ENCODE data around the gene PIN4. TPM values are rescaled to one million over a fixed set of nuclear protein-coding genes. Genes with fewer than 3 reads are reported as not detected.

PIN4 gene
- total RNA-seq, 5 donors from 2014 or later (not counting 1 experiment from before 2014, with no cell fraction given): 4.1 to 9.8 (median 7.1) TPM

GRCh38 chrX:72247206-72247942, 65.8 kb downstream of the PIN4 start:
- H3K4me3 ChIP-seq (ENCODE audit: control insufficient read depth in 1 of 2, extremely low read depth in 1 of 2, low read length in 1 of 2): no peak overlapping the region
- ATAC-seq (replicated peaks in 1 of 4): no peak
- POLR2A ChIA-PET: interaction anchor here in 1 of 2 donors (0.5 kb wide), 1 partner anchor 271 kb away, joined by 5 read pairs; no protein-coding TSS in a partner anchor
- H3K9me3 ChIP-seq: no peaks in the 10 kb centered on the region
- no peaks in the 10 kb centered on the region for H3K36me3 ChIP-seq (ENCODE audit: control insufficient read depth in 2 of 2, extremely low read depth in 1 of 2, insufficient read depth in 1 of 2, low read length in 1 of 2)
- H3K9me3 Mint-ChIP-seq: no peaks in the 10 kb centered on the region
- no peaks in the 10 kb centered on the region for H3K27me3 ChIP-seq (replicated peaks in 1 of 2; ENCODE audit: control insufficient read depth in 2 of 2, extremely low read depth in 1 of 2, insufficient read depth in 2 of 2, low read length in 1 of 2)
- H3K36me3 Mint-ChIP-seq: no peaks in the 10 kb centered on the region
- no CpG with 5 or more reads among the region's 2 CpGs for WGBS (ENCODE audit: insufficient coverage)
- H3K4me3 Mint-ChIP-seq: no peak overlapping the region
- no peak for DNase-seq
- no peaks in the 10 kb centered on the region for H3K27me3 Mint-ChIP-seq
- no peak overlapping the region for H3K27ac ChIP-seq (ENCODE audit: low read length)
- CTCF ChIA-PET: interaction anchor here in 1 of 2 donors (0.9 kb wide), 1 partner anchor 9 kb away, joined by 3 read pairs; the partner anchor contains the start of gene ERCC6L
- H3K27ac Mint-ChIP-seq: no peak overlapping the region
- H3K4me1 ChIP-seq (ENCODE audit: control insufficient read depth in 1 of 2, extremely low read depth in 1 of 2, insufficient read depth in 2 of 2, low read length in 2 of 2): no peaks in the 10 kb centered on the region
- no peaks in the 10 kb centered on the region for H3K4me1 Mint-ChIP-seq

Other genes starting within 250 kb of the PIN4 start
- 1 to 10 TPM in 4 of 5 donors, under 1 TPM in 1; 0.98 to 8.7 (median 3.4) TPM for gene RTL5, start 49.8 kb upstream of the PIN4 start, total RNA-seq
- gene ERCC6L, start 57.3 kb downstream of the PIN4 start, total RNA-seq: 1 to 10 TPM in 1 of 5 donors, under 1 TPM in 4; 0.07 to 1.1 (median 0.30) TPM
- gene RPS4X, start 95.5 kb downstream of the PIN4 start, total RNA-seq: 1,000 to 10,000 TPM; 1,254 to 2,149 (median 1,425) TPM
- not detected for gene CITED1, start 124.2 kb downstream of the PIN4 start, total RNA-seq